IgD-negative memory B cell (primary cell): ENCODE results near the gene ASXL3. TPM values are rescaled to one million over a fixed set of nuclear protein-coding genes. Genes with fewer than 3 reads are reported as not detected.

Experiments used
- H3K27ac Mint-ChIP-seq, 3 donors: one replicate each; pipeline ENCODE4 v1.8.0; 2020 to 2022; ENCODE audit warnings: mild to moderate bottlenecking in 3 of 3, mixed read lengths in 3 of 3, moderate library complexity in 1 of 3
- H3K27me3 Mint-ChIP-seq: one replicate; pipeline ENCODE4 v1.8.0; 2021; ENCODE audit warnings: mixed read lengths
- H3K36me3 Mint-ChIP-seq: one replicate; pipeline ENCODE4 v1.8.0; 2020; ENCODE audit warnings: mild to moderate bottlenecking, mixed read lengths
- H3K4me1 Mint-ChIP-seq, 3 donors: one replicate each; pipeline ENCODE4 v1.8.0; 2020 to 2022; ENCODE audit warnings: mixed read lengths in 3 of 3, mild to moderate bottlenecking in 1 of 3
- H3K4me3 Mint-ChIP-seq, 4 donors: one replicate each; pipeline ENCODE4 v1.8.0; 2020 to 2022; ENCODE audit warnings: mild to moderate bottlenecking in 4 of 4, mixed read lengths in 4 of 4, moderate library complexity in 3 of 4
- H3K9me3 Mint-ChIP-seq, 3 donors: one replicate each; pipeline ENCODE4 v1.8.0; 2020 to 2021; ENCODE audit warnings: mixed read lengths in 3 of 3, mild to moderate bottlenecking in 1 of 3
- polyA plus RNA-seq: library from polyadenylated mRNA; unstranded; fragments of 300-500 nt; fragmentation: Illumina TruSeq; gene quantifications from one replicate; pipeline ENCODE4 v1.2.3, GENCODE V29; 2021

Gene ASXL3
- polyA plus RNA-seq, 1 donor from 2014 or later, result not detected

DNA sequence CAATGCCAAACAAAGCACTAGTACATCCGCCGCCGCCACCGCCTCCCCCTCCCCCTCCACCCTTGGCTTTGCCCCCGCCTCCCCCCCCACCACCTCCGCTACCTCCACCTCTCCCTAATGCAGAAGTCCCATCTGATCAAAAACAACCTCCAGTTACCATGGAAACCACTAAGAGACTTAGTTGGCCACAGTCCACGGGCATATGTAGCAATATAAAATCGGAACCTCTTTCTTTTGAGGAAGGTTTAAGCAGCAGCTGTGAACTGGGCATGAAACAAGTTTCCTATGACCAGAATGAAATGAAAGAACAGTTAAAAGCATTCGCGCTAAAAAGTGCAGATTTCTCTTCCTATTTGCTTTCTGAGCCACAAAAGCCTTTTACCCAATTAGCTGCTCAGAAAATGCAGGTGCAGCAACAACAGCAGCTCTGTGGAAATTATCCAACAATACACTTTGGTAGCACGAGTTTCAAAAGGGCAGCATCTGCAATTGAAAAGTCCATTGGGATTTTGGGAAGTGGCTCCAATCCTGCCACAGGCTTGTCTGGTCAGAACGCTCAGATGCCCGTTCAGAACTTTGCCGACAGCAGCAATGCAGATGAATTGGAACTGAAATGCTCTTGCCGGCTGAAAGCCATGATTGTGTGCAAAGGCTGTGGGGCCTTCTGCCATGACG is 168.0 kb downstream of the ASXL3 start:
- no peaks in the 10 kb centered on the region for H3K9me3 Mint-ChIP-seq
- no peaks in the 10 kb centered on the region for H3K27me3 Mint-ChIP-seq
- H3K36me3 Mint-ChIP-seq, result no peaks in the 10 kb centered on the region
- H3K4me1 Mint-ChIP-seq, result no peaks in the 10 kb centered on the region
- no peak overlapping the region for H3K27ac Mint-ChIP-seq
- no peak overlapping the region for H3K4me3 Mint-ChIP-seq

DNA sequence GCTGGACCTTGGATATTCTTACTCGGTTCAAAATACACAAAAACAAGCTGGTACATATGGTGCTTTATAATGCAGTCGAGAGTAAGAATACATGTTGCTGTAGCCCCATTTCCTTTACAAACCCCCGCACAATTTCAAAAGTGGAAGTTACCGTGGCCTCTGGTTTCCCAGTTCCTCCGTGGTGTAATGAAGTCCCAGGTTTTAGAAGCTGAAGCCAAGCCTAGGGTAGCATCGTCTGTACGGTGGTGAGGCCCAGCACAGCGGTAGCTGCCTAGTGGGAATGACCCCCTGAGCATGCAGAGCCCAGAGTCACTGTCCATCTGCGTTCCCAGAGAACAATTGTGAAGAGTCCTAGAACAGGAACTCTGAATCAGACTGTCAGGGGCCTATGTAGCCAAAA is 171.8 kb downstream of the ASXL3 start:
- Mint-ChIP-seq H3K4me3 (no peak overlapping the region), H3K27ac (no peak overlapping the region), H3K9me3 (no peaks in the 10 kb centered on the region), H3K4me1 (no peaks in the 10 kb centered on the region), H3K27me3 (no peaks in the 10 kb centered on the region), H3K36me3 (no peaks in the 10 kb centered on the region)

DNA sequence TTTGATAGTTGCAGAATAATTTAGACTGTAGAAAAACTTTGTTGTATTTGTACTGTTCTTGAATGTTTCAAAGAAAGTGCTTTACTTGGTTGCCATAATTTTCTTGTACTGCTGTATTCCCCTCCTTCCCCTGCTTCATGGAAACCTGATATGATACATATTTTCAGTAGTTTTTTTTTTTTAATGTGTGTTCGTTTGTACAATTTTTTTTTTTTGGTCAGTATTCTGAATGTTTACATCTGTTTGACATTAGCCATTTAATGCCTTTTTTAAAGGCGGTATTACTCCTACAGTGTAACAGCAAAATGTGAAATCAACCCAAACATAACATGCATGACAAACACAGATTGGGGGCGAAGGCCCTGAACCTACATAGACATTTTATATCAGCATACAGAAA is 172.3 kb downstream of the ASXL3 start:
- H3K27ac Mint-ChIP-seq, result no peak overlapping the region
- H3K36me3 Mint-ChIP-seq, result no peaks in the 10 kb centered on the region
- no peaks in the 10 kb centered on the region for H3K27me3 Mint-ChIP-seq
- no peak overlapping the region for H3K4me3 Mint-ChIP-seq
- H3K4me1 Mint-ChIP-seq, result no peaks in the 10 kb centered on the region
- no peaks in the 10 kb centered on the region for H3K9me3 Mint-ChIP-seq

DNA sequence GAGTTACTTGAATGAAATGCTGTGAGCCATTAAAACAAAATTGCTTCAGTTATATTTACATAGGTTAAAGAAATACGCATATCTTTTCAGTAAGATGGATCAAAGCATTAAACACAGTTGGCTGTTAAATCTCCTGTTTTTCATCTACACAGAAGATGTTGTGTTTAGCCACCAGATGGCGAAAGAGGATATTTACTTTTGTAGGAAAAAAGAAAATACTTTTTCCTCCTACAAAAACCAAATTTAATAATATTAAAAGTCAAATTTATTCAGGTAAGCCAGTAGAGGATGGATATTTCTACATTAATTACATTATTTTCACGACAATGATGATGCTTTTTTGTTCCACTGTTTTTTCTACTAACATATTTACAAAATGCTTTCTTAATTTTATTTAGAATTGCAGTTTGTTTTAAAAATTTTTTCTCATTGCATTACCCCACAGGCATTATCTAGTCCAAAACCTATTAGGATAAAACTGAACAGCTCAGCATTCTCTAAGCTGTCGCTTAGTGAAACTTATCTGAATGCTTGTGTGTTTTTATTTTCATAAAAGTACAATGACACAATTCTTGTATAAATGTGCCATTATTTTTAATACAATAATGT is 173.7 kb downstream of the ASXL3 start:
- Mint-ChIP-seq H3K27me3 (no peaks in the 10 kb centered on the region), H3K36me3 (no peaks in the 10 kb centered on the region), H3K9me3 (no peaks in the 10 kb centered on the region), H3K4me3 (no peak overlapping the region), H3K27ac (no peak overlapping the region), H3K4me1 (no peaks in the 10 kb centered on the region)

DNA sequence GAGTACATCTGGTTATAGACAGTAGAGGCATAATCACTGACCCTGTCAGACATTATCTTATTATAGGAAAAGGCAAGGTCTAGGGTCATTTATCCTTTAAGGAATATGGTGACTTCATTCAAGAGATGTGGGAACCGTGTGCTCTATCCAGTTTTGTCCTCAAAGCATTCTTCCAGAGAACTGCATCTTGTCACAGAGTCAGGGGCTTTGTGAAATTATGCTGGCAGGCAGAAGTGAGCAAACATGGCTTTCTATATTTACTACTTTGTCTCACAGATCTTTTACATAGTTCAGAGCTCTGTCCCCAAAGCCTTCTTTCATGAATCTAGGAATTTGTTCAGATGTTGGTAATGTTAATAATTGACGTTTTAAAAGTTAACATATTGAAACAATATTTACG is 177.4 kb downstream of the ASXL3 start:
- Mint-ChIP-seq H3K4me1 (no peaks in the 10 kb centered on the region), H3K27ac (no peak overlapping the region), H3K4me3 (no peak overlapping the region), H3K27me3 (no peaks in the 10 kb centered on the region), H3K36me3 (no peaks in the 10 kb centered on the region), H3K9me3 (no peaks in the 10 kb centered on the region)

DNA sequence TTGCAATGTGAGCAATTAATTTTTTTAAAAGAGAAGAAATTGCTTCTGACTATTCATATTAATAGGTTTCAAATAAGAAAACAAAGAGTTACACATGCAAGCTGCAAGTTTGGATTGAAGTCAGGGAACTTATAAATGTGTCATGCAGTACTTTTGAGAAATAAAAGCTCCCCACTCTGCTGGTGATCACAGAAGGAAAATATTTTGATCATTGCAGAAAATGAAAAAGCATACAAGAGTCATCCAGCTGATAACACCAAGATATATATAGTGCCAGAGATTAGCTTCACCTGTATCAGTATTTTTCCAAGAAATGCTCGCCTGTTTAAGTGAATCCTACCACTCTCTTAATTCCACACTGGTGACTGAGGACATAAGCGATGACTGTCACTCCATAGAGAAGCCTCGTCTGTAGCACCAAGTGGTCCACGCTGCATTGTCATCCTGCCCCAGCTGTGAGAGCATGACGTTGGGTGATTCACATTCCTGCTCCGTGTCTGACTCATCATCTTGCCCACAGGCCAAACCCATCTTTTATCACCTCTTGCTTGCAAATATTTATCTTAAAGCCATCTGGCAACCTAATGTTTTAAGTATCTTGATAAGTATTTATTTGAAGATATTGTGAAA is 178.0 kb downstream of the ASXL3 start:
- no peak overlapping the region for H3K4me3 Mint-ChIP-seq
- H3K36me3 Mint-ChIP-seq, result no peaks in the 10 kb centered on the region
- H3K27ac Mint-ChIP-seq, result no peak overlapping the region
- H3K4me1 Mint-ChIP-seq, result no peaks in the 10 kb centered on the region
- no peaks in the 10 kb centered on the region for H3K9me3 Mint-ChIP-seq
- H3K27me3 Mint-ChIP-seq, result no peaks in the 10 kb centered on the region

DNA sequence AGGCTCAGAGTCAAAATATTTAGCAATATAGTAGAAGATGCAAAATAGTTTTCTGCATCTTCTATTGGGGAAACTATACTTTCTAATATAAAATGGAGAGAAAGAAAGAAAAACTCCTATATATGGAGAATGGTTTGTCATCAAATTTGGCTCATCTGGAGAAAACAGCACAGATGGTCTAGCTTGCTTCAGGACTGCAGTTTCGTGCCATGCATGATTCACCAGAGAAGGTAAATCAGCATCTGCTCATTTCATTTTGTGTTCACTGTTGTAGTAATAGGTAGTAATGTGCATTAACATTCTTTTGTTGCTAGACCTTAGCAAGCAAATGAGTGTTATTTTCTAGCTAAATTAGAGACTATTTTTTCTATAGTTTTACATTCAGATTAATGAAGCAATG is 179.0 kb downstream of the ASXL3 start:
- Mint-ChIP-seq H3K27me3 (no peaks in the 10 kb centered on the region), H3K9me3 (no peaks in the 10 kb centered on the region), H3K36me3 (no peaks in the 10 kb centered on the region), H3K4me1 (no peaks in the 10 kb centered on the region), H3K4me3 (no peak overlapping the region), H3K27ac (no peak overlapping the region)

DNA sequence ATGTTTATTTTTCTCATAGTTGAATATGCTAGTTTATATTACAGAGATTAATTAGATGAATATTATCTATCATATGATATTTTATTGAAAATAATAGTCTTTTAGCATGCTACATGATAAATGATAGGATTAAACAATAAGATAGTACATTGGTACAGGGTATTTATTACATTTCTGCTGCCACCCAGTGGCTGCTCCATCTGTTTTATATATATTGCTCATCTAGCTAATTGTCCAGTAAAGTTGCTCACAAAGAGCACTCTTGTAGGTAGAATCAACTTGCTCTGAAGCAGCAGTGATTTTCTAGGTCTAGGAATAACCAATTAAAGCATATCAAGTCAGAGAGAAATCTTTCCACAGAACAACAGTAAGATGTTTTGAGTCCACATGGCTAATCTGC is 183.3 kb downstream of the ASXL3 start:
- Mint-ChIP-seq H3K9me3 (no peaks in the 10 kb centered on the region), H3K27me3 (no peaks in the 10 kb centered on the region), H3K36me3 (no peaks in the 10 kb centered on the region), H3K4me1 (no peaks in the 10 kb centered on the region), H3K27ac (no peak overlapping the region), H3K4me3 (no peak overlapping the region)

DNA sequence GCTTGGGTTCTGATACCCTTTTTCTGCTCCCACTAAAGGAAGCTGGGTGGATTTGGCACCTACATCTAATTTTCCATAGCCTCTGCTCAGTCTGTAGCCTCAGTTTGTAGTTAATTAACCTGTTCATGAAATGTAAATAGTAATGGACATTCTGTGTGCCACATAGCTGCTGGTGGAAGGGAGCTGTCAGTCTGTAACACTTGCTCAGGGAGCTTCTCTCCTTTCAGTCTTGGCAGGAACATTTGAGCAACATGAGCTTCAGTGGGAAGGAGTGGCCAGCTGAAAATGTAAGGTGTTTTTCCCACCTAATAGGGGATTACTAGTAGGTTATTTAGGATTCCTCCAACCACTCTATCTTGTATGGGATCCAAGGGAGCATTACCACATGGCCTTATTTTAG is 203.4 kb downstream of the ASXL3 start:
- Mint-ChIP-seq H3K36me3 (no peaks in the 10 kb centered on the region), H3K27ac (no peak overlapping the region), H3K4me1 (no peaks in the 10 kb centered on the region), H3K27me3 (no peaks in the 10 kb centered on the region), H3K9me3 (peaks cover 0 to 4% (median 0%) of the 10 kb centered on the region in 3 donors), H3K4me3 (no peak overlapping the region)

Other genes starting within 250 kb of the ASXL3 start
- gene CCDC178, start 137.5 kb upstream of the ASXL3 start, polyA plus RNA-seq, result not detected